ENCODE measurements around the gene DEFB128.

DEFB128 gene

GRCh38 chr20:164618-165017 is 24.9 kb downstream of the DEFB128 start:
- Histone ChIP-seq H3K4me1 (no peaks in the 10 kb centered on the region), H3K27me3 (no peaks in the 10 kb centered on the region), H4K20me1 (no peaks in the 10 kb centered on the region), H3K4me3 (no peak overlapping the region), H3K36me3 (no peaks in the 10 kb centered on the region), H3K4me2 (no peak overlapping the region), H3K9me3 (no peaks in the 10 kb centered on the region), H3K9ac (no peak overlapping the region), H3K27ac (no peak overlapping the region)
- TF ChIP-seq Cebpa-rat (IDR thresholded peaks at IDR 0.05) = no peak

GRCh38 chr20:157154-157553 is 32.4 kb downstream of the DEFB128 start, which contains the start of gene DEFB127:
TSS of gene DEFB127 (plus strand) at chr20:157454. CDS start at chr20:157545, 91 bp downstream.
- Histone ChIP-seq H3K9me3 (no peaks in the 10 kb centered on the region), H3K9ac (no peak within 1 kb of the TSS), H3K4me3 (no peak within 1 kb of the TSS), H3K36me3 (no peaks in the 10 kb centered on the region), H3K4me1 (peaks cover 7% of the 10 kb centered on the region), H3K4me2 (peak within 1 kb of the TSS; percentile 33), H3K27ac (no peak within 1 kb of the TSS), H4K20me1 (no peaks in the 10 kb centered on the region), H3K27me3 (no peaks in the 10 kb centered on the region)
- no peak for TF ChIP-seq Cebpa-rat (IDR thresholded peaks at IDR 0.05)

GRCh38 chr20:152131-152530 is 37.4 kb downstream of the DEFB128 start:
- Histone ChIP-seq H3K27me3 (no peaks in the 10 kb centered on the region), H3K4me1 (peaks cover 3% of the 10 kb centered on the region), H3K27ac (no peak overlapping the region), H3K4me2 (no peak overlapping the region), H4K20me1 (no peaks in the 10 kb centered on the region), H3K9me3 (no peaks in the 10 kb centered on the region), H3K36me3 (no peaks in the 10 kb centered on the region), H3K9ac (no peak overlapping the region), H3K4me3 (no peak overlapping the region)
- no peak for TF ChIP-seq Cebpa-rat (IDR thresholded peaks at IDR 0.05)

GRCh38 chr20:145877-146276 is 43.6 kb downstream of the DEFB128 start:
- Histone ChIP-seq H3K27ac (no peak overlapping the region), H3K4me3 (no peak overlapping the region), H3K36me3 (no peaks in the 10 kb centered on the region), H3K9me3 (no peaks in the 10 kb centered on the region), H3K27me3 (no peaks in the 10 kb centered on the region), H4K20me1 (no peaks in the 10 kb centered on the region), H3K4me1 (no peaks in the 10 kb centered on the region), H3K4me2 (no peak overlapping the region), H3K9ac (no peak overlapping the region)
- TF ChIP-seq Cebpa-rat (IDR thresholded peaks at IDR 0.05) = no peak

- no peak within 1 kb of the TSS for H3K27ac ChIP-seq
- peaks cover 12% of the 10 kb centered on the region; the same call in 1 of the 2 replicates for H3K9me3 ChIP-seq
- no peak within 1 kb of the TSS for H3K4me3 ChIP-seq
- no peaks in the 10 kb centered on the region for H3K27me3 ChIP-seq
- no peak for TF ChIP-seq Cebpa-rat (IDR thresholded peaks at IDR 0.05)
- H4K20me1 ChIP-seq = no peaks in the 10 kb centered on the region
- H3K4me2 ChIP-seq = no peak within 1 kb of the TSS
- H3K9ac ChIP-seq = no peak within 1 kb of the TSS
- no peaks in the 10 kb centered on the region for H3K4me1 ChIP-seq
- H3K36me3 ChIP-seq = no peaks in the 10 kb centered on the region
Measured at GRCh38 chr20:142290-142689, 47.2 kb downstream of the DEFB128 start, which contains the start of gene DEFB126. TSS of gene DEFB126 (plus strand) at chr20:142590. CDS start at chr20:142629, 39 bp downstream.
